GM12878 (cell line): ENCODE measurements around the gene LRRC10B. TPM values are rescaled to one million over a fixed set of nuclear protein-coding genes. Genes with fewer than 3 reads are reported as not detected.

ENCODE experiments used
- ATAC-seq: fragments of 200-7000 bp; cut with Tn5 transposase; 3 replicates; pipeline ENCODE4 v1.9.1; 2020; ENCODE audit warnings: mild to moderate bottlenecking, moderate library complexity
- BruUV-seq: library from RNA; stranded (reverse); fragments of 400-500 nt; replicated peaks from 2 replicates; lab custom pipeline; 2021; lab: Mats Ljungman, UMichigan
- CTCF ChIA-PET: fragments of 300-600 bp; sonication (Branson Sonifier 250); formaldehyde crosslinking; extraction: SDS; loops from one replicate; lab custom pipeline; 2021; ENCODE audit warnings: inconsistent platforms; lab: Yijun Ruan, JAX
- POLR2A ChIA-PET: fragments of 350-600 bp; formaldehyde crosslinking; extraction: SDS; loops from one replicate; lab custom pipeline; 2021; ENCODE audit warnings: inconsistent platforms; lab: Charles Lee
- RAD21 ChIA-PET: fragments of 300-600 bp; sonication (Branson Sonifier 250); formaldehyde crosslinking; loops from one replicate; lab custom pipeline; 2023; ENCODE audit warnings: antibody characterized with exemption; ENCODE audit not compliant: unreplicated experiment; lab: Charles Lee
- SMC1A ChIA-PET: fragments of 300-600 bp; sonication (Branson Sonifier 250); formaldehyde crosslinking; loops from one replicate; lab custom pipeline; 2023; ENCODE audit not compliant: unreplicated experiment, uncharacterized antibody; lab: Charles Lee
- DNase-seq: peaks from one replicate; pipeline ENCODE4 v3.0.0-alpha.2; 2011; ENCODE audit warnings: low read depth, low spot score
- FAIRE-seq: peaks from 3 replicates; lab custom pipeline; 2011; peaks lifted over from hg19 to GRCh38; lab: Jason Lieb, UNC
- H2AFZ ChIP-seq: 2 replicates; pipeline ENCODE4 v1.6.0; 2011; ENCODE audit warnings: low read depth, low read length, control low read depth; ENCODE audit not compliant: control insufficient read depth
- H3K27ac ChIP-seq: 2 replicates; pipeline ENCODE4 v1.5.1; 2011; ENCODE audit warnings: control low read depth; ENCODE audit not compliant: control insufficient read depth, insufficient read depth
- H3K27me3 ChIP-seq, 2 experiments: replicated peaks in 1 of 2; 2 replicates each; pipeline versions ENCODE4 v1.6.0 to v1.6.1; 2011; ENCODE audit warnings: low read length in 1 of 2; ENCODE audit not compliant: control insufficient read depth in 2 of 2, insufficient read depth in 2 of 2
- H3K36me3 ChIP-seq, 2 experiments: 2 replicates each; pipeline ENCODE4 v1.5.1; 2011; ENCODE audit warnings: low read length in 1 of 2; ENCODE audit not compliant: control insufficient read depth in 2 of 2, insufficient read depth in 2 of 2
- H3K4me1 ChIP-seq: 2 replicates; pipeline ENCODE4 v1.6.1; 2011; ENCODE audit warnings: mild to moderate bottlenecking, low read length, moderate library complexity, mixed read lengths; ENCODE audit not compliant: control insufficient read depth, insufficient read depth
- H3K4me2 ChIP-seq: 2 replicates; pipeline ENCODE4 v1.6.0; 2011; ENCODE audit warnings: control low read depth; ENCODE audit not compliant: control insufficient read depth, insufficient read depth
- H3K4me3 ChIP-seq: fragments of 200-600 bp; sonication (generic); 2 replicates; pipeline ENCODE4 v1.5.1; 2016
- H3K79me2 ChIP-seq: 2 replicates; pipeline ENCODE4 v1.6.0; 2011; ENCODE audit warnings: low read length; ENCODE audit not compliant: control insufficient read depth, insufficient read depth
- H3K9ac ChIP-seq: 2 replicates; pipeline ENCODE4 v1.8.0; 2011; ENCODE audit warnings: low read length, control low read depth, mixed read lengths; ENCODE audit not compliant: control insufficient read depth, insufficient read depth
- H3K9me3 ChIP-seq: replicated peaks from 3 replicates; pipeline ENCODE4 v1.5.1; 2011; ENCODE audit warnings: mild to moderate bottlenecking, low read length; ENCODE audit not compliant: control insufficient read depth, insufficient read depth
- H4K20me1 ChIP-seq: 2 replicates; pipeline ENCODE4 v1.6.0; 2011; ENCODE audit not compliant: control insufficient read depth, insufficient read depth
- GABPA ChIP-seq: IDR thresholded peaks from 2 replicates; pipeline ENCODE4 v1.6.1; 2014; ENCODE audit warnings: antibody characterized with exemption, low read depth, mild to moderate bottlenecking, inconsistent platforms
- HDGF ChIP-seq: fragments of 450-650 bp; IDR thresholded peaks from 2 replicates; pipeline ENCODE4 v1.6.1; 2016; ENCODE audit warnings: antibody characterized with exemption
- NFYA ChIP-seq: IDR thresholded peaks from 2 replicates; pipeline ENCODE4 v1.6.1; 2011; ENCODE audit warnings: low read depth, mild to moderate bottlenecking, low read length, improper control_type of control experiment, borderline replicate concordance
- NR2C1 ChIP-seq: fragments of 450-650 bp; IDR thresholded peaks from 2 replicates; pipeline ENCODE4 v1.6.1; 2017; ENCODE audit warnings: antibody characterized with exemption, mild to moderate bottlenecking, moderate library complexity
- RAD51 ChIP-seq: fragments of 450-650 bp; IDR thresholded peaks from 2 replicates; pipeline ENCODE4 v1.6.1; 2016; ENCODE audit warnings: moderate library complexity, mild to moderate bottlenecking, inconsistent platforms
- SMARCA5 ChIP-seq: fragments of 450-650 bp; IDR thresholded peaks from 2 replicates; pipeline ENCODE4 v1.6.1; 2017; ENCODE audit warnings: mild to moderate bottlenecking
- WGBS: methylation state at CpG from one replicate; pipeline ENCODE4 v1.1.6; 2016; ENCODE audit warnings: low lambda C conversion rate; ENCODE audit not compliant: insufficient replicate concordance, insufficient coverage; ENCODE audit errors: missing lambda C conversion rate; 5-methylcytosine and 5-hydroxymethylcytosine counted together
- in situ Hi-C: fragments of 300-500 bp; cut with MboI; formaldehyde crosslinking; loops from 9 replicates; pipeline ENCODE4 v1.14.3; 2018; ENCODE audit warnings: mixed read lengths
- intact Hi-C: fragments of 100-400 bp; cut with micrococcal nuclease; formaldehyde crosslinking; loops from one replicate; pipeline ENCODE4 v1.14.2; 2022; ENCODE audit not compliant: unreplicated experiment
- polyA plus RNA-seq, 11 experiments: library from polyadenylated mRNA; depleted of rRNA in 4 of 11; unstranded in 6 of 11; stranded (reverse) in 5 of 11; fragments of >200 nt; fragmentation: Nextera tagmentation in 4 of 11; fragmentation: Illumina TruSeq in 1 of 11; extraction: Ambion mirVana in 4 of 11; extraction: Trizol in 1 of 11; gene quantifications; 1 replicate in 1 of 11; 2 replicates in 10 of 11; pipeline versions ENCODE4 v1.2.1 to v1.2.3, GENCODE V29; 2011 to 2016; ENCODE audit warnings: inconsistent platforms in 2 of 11, missing spikeins in 2 of 11, low read depth in 1 of 11
- total RNA-seq, 4 experiments: library from RNA; depleted of rRNA in 3 of 4; stranded (reverse); fragments of >200 nt in 3 of 4; fragmentation: Illumina TruSeq in 1 of 4; extraction: Trizol in 1 of 4; gene quantifications; 2 replicates each; pipeline versions ENCODE4 v1.2.1 to v1.2.3, GENCODE V29; 2013 to 2021
- TF ChIP-seq, protein P1 (sequence below): fragments of 450-650 bp; IDR thresholded peaks from 2 replicates; pipeline ENCODE4 v1.6.1; 2018; ENCODE audit warnings: borderline replicate concordance, mild to moderate bottlenecking; ENCODE audit not compliant: partially characterized antibody
- TF ChIP-seq, protein P2 (sequence below): fragments of 450-650 bp; IDR thresholded peaks from 2 replicates; pipeline ENCODE4 v1.6.1; 2017; ENCODE audit warnings: borderline replicate concordance
- TF ChIP-seq, protein P3 (sequence below): IDR thresholded peaks from 2 replicates; pipeline ENCODE4 v1.6.1; 2012; ENCODE audit warnings: low read depth, low read length, improper control_type of control experiment

Gene LRRC10B
- total and polyA plus RNA-seq, 10 of the 15 experiments (the other 5 are each of a cell fraction or from before 2014, with no cell fraction given), result not detected

DNA sequence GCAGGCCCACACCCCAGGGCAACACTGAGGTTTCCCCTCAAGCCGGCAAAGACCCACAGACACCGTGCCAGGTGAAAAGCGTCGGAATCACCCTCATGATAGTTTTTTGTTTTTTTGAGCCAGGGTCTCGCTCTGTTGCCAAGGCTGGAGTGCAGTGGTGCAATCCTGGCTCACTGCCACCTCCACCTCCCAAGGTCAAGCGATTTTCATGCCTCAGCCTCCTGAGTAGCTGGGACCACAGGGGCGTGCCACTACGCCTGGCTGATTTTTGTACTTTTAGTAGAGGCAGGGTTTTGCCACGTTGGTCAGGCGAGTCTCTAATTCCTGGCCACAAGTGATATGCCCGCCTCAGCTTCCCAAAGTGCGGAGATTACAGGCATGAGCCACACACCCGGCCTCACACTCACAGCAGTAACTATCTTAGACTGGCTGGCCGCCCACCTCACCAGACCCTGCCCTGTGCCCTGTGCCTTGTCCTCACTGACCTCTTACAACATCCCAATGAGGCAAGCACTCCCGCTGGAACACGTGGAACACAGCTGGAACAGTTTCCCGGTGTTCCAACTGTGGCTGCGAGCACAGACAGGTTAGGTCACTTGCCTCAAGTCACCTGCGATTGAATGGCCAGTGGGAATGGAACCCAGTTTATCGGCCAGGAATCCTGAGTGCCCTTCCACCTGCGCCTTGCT lies 21.1 kb downstream of the LRRC10B start:
- BruUV-seq, result no TSS peak
- intact Hi-C loops (loop anchor here (10.0 kb wide), 1 partner anchor 105 kb away; no protein-coding TSS in a partner anchor), in situ Hi-C loops (no loop called here)
- SMC1A ChIA-PET, result no interaction called here
- RAD21 ChIA-PET, result no interaction called here
- peaks cover 0 to 4% of the 10 kb centered on the region in 2 experiments; a peak in 2 of 4 replicates for H3K27me3 ChIP-seq
- no peaks in the 10 kb centered on the region for H3K79me2 ChIP-seq
- DNase-seq (no peak), ATAC-seq (no peak), FAIRE-seq (no peak)
- H2AFZ ChIP-seq, result no peak overlapping the region
- no peaks in the 10 kb centered on the region for H4K20me1 ChIP-seq
- H3K9ac ChIP-seq, result no peak overlapping the region
- no peak overlapping the region for H3K4me2 ChIP-seq
- H3K27ac ChIP-seq, result no peak overlapping the region
- H3K4me1 ChIP-seq, result no peaks in the 10 kb centered on the region
- CTCF ChIA-PET, result interaction anchor here (3.7 kb wide), 1 partner anchor 13 kb away, joined by 19 read pairs; no protein-coding TSS in a partner anchor
- no peak overlapping the region for H3K4me3 ChIP-seq
- POLR2A ChIA-PET, result no interaction called here
- TF ChIP-seq, protein P1, sequence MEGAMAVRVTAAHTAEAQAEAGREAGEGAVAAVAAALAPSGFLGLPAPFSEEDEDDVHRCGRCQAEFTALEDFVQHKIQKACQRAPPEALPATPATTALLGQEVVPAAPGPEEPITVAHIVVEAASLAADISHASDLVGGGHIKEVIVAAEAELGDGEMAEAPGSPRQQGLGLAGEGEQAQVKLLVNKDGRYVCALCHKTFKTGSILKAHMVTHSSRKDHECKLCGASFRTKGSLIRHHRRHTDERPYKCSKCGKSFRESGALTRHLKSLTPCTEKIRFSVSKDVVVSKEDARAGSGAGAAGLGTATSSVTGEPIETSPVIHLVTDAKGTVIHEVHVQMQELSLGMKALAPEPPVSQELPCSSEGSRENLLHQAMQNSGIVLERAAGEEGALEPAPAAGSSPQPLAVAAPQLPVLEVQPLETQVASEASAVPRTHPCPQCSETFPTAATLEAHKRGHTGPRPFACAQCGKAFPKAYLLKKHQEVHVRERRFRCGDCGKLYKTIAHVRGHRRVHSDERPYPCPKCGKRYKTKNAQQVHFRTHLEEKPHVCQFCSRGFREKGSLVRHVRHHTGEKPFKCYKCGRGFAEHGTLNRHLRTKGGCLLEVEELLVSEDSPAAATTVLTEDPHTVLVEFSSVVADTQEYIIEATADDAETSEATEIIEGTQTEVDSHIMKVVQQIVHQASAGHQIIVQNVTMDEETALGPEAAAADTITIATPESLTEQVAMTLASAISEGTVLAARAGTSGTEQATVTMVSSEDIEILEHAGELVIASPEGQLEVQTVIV, result no peak
- TF ChIP-seq SMARCA5 (no peak), HDGF (no peak), NR2C1 (no peak), RAD51 (no peak), NFYA (no peak), GABPA (no peak)
- TF ChIP-seq, protein P2, sequence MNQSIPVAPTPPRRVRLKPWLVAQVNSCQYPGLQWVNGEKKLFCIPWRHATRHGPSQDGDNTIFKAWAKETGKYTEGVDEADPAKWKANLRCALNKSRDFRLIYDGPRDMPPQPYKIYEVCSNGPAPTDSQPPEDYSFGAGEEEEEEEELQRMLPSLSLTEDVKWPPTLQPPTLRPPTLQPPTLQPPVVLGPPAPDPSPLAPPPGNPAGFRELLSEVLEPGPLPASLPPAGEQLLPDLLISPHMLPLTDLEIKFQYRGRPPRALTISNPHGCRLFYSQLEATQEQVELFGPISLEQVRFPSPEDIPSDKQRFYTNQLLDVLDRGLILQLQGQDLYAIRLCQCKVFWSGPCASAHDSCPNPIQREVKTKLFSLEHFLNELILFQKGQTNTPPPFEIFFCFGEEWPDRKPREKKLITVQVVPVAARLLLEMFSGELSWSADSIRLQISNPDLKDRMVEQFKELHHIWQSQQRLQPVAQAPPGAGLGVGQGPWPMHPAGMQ, result no peak
- TF ChIP-seq, protein P3, sequence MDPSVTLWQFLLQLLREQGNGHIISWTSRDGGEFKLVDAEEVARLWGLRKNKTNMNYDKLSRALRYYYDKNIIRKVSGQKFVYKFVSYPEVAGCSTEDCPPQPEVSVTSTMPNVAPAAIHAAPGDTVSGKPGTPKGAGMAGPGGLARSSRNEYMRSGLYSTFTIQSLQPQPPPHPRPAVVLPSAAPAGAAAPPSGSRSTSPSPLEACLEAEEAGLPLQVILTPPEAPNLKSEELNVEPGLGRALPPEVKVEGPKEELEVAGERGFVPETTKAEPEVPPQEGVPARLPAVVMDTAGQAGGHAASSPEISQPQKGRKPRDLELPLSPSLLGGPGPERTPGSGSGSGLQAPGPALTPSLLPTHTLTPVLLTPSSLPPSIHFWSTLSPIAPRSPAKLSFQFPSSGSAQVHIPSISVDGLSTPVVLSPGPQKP, result no peak
- WGBS, result 29% methylated on average over 21 of the region's 21 CpGs
- H3K9me3 ChIP-seq, result no peaks in the 10 kb centered on the region
- H3K36me3 ChIP-seq, result no peaks in the 10 kb centered on the region
